Caco-2 (cell line): ENCODE data around the gene PLEKHG2. TPM values are rescaled to one million over a fixed set of nuclear protein-coding genes. Genes with fewer than 3 reads are reported as not detected.
"Not testable (repeated sequence)": the region's sequence is repeated elsewhere in the genome, so short reads cannot be mapped to it uniquely, and the experiment has no call there.

Source experiments
- BruUV-seq: library from RNA; stranded (reverse); fragments of 400-500 nt; replicated peaks from 2 replicates; lab custom pipeline; 2021; lab: Mats Ljungman, UMichigan
- CTCF ChIA-PET: fragments of 300-600 bp; sonication (Branson Sonifier 250); formaldehyde crosslinking; loops from one replicate; lab custom pipeline; 2022; ENCODE audit warnings: antibody characterized with exemption; lab: Charles Lee
- POLR2A ChIA-PET: fragments of 300-600 bp; sonication (Branson Sonifier 250); formaldehyde crosslinking; loops from one replicate; lab custom pipeline; 2022; ENCODE audit warnings: antibody characterized with exemption; lab: Charles Lee
- DNase-seq, 2 experiments: peaks; one replicate each; pipeline versions ENCODE4 v3.0.0 to v3.0.0-alpha.2; 2020 to 2022
- H3K27me3 ChIP-seq: replicated peaks from 2 replicates; pipeline ENCODE4 v1.6.0; 2011; ENCODE audit warnings: low read length; ENCODE audit not compliant: control insufficient read depth, insufficient read depth
- H3K36me3 ChIP-seq: 2 replicates; pipeline ENCODE4 v1.5.1; 2011; ENCODE audit warnings: low read length; ENCODE audit not compliant: control insufficient read depth, insufficient read depth
- H3K4me1 ChIP-seq: fragments of 250-450 bp; sonication (Bioruptor Pico); 2 replicates; pipeline ENCODE4 v1.5.1; 2020; ENCODE audit warnings: mild to moderate bottlenecking
- H3K4me3 ChIP-seq: 2 replicates; pipeline ENCODE4 v1.5.1; 2011; ENCODE audit warnings: low read depth, mild to moderate bottlenecking, control low read depth, low read length
- H3K9me3 ChIP-seq: fragments of 250-450 bp; sonication (Bioruptor Pico); 2 replicates; pipeline ENCODE4 v1.5.1; 2020; ENCODE audit warnings: mild to moderate bottlenecking, moderate library complexity
- H3K27ac Mint-ChIP-seq: one replicate; pipeline ENCODE4 v1.8.0; 2022; ENCODE audit warnings: mixed read lengths; ENCODE audit not compliant: unreplicated experiment
- H3K27me3 Mint-ChIP-seq: one replicate; pipeline ENCODE4 v1.8.0; 2022; ENCODE audit warnings: mixed read lengths; ENCODE audit not compliant: insufficient read depth, unreplicated experiment
- H3K36me3 Mint-ChIP-seq: one replicate; pipeline ENCODE4 v1.8.0; 2022; ENCODE audit warnings: mild to moderate bottlenecking, mixed read lengths; ENCODE audit not compliant: insufficient read depth, unreplicated experiment
- H3K4me1 Mint-ChIP-seq: one replicate; pipeline ENCODE4 v1.8.0; 2022; ENCODE audit warnings: low read depth, mixed read lengths; ENCODE audit not compliant: unreplicated experiment
- H3K4me3 Mint-ChIP-seq: one replicate; pipeline ENCODE4 v1.8.0; 2022; ENCODE audit warnings: mild to moderate bottlenecking, moderate library complexity, mixed read lengths; ENCODE audit not compliant: unreplicated experiment
- H3K9me3 Mint-ChIP-seq: one replicate; pipeline ENCODE4 v1.8.0; 2022; ENCODE audit warnings: mixed read lengths; ENCODE audit not compliant: unreplicated experiment
- intact Hi-C: fragments of 100-400 bp; cut with micrococcal nuclease; formaldehyde crosslinking; loops from one replicate; pipeline ENCODE4 v1.10.0; 2022; ENCODE audit not compliant: unreplicated experiment
- total RNA-seq: library from RNA; stranded (reverse); gene quantifications from 2 replicates; pipeline ENCODE4 v1.2.3, GENCODE V29; 2022
- TF ChIP-seq, protein P1 (sequence below), 2 experiments: fragments of 200-600 bp in 1 of 2; IDR thresholded peaks; 1 replicate in 1 of 2; 2 replicates in 1 of 2; pipeline versions ENCODE4 v1.5.1 to v1.8.0; 2011 to 2022; ENCODE audit warnings: antibody characterized with exemption in 1 of 2, control low read depth in 1 of 2, inconsistent platforms in 1 of 2, low read depth in 1 of 2, low read length in 1 of 2, mild to moderate bottlenecking in 1 of 2, moderate library complexity in 1 of 2; ENCODE audit not compliant: insufficient read depth in 1 of 2, severe bottlenecking in 1 of 2, unreplicated experiment in 1 of 2

Gene PLEKHG2
- total RNA-seq, 1 experiment from 2014 or later, result 49.8 TPM

DNA sequence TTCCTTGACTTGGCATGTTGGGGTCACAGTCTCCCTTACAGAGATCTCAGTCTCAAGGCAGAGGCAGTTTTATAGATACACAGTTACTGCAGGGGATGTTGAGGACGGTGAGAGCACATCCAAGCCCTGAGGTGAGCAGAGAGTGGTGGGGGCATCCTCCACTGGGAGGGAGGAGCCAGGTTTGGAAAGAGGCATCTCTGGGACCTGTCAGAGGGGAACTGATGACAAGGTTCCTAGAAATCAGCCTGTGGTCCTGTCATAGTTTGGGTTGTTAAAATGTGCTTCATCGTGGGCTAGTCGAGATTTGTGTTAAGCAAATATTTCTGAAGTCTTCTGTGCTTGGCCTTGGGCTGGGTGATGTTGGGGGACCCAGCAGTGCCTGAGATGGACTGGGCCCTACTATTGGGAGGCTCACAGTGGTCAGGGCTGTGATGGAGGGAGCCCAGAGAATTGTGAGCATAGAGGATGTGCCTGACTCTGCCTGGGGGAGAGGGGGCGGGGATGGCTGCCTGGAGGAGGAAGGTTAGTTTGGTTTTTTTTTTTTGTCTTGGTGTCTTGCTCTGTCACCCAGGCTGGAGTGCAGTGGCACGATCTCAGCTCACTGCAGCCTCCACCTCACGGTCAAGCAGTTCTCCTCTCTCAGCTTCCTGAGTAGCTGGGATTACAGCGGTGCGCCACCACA, 36.8 kb downstream of the PLEKHG2 start:
- CTCF ChIA-PET, result interaction anchor here (0.6 to 0.7 kb wide), 2 partner anchors 25 kb away, joined by 3 read pairs; no protein-coding TSS in a partner anchor

GRCh38 chr19:39451257-39451656, 38.8 kb downstream of the PLEKHG2 start:
- Mint-ChIP-seq H3K36me3 (peaks cover 71% of the 10 kb centered on the region), H3K4me1 (peaks cover 15% of the 10 kb centered on the region)
- H3K9me3 Mint-ChIP-seq, H3K4me3 ChIP-seq, H3K27ac Mint-ChIP-seq, intact Hi-C loops, H3K27me3 ChIP-seq, H3K9me3 ChIP-seq, DNase-seq, CTCF ChIA-PET, H3K36me3 ChIP-seq, H3K27me3 Mint-ChIP-seq, BruUV-seq, H3K4me3 Mint-ChIP-seq, H3K4me1 ChIP-seq, POLR2A ChIA-PET: not testable (repeated sequence)

More for the DNA sequence above, 36.8 kb downstream of the PLEKHG2 start:
- intact Hi-C loops, result no loop called here
- peaks cover 3% of the 10 kb centered on the region for H3K36me3 ChIP-seq
- H3K36me3 Mint-ChIP-seq, result peaks cover 74% of the 10 kb centered on the region
- H3K27me3 ChIP-seq, result no peaks in the 10 kb centered on the region
- H3K4me3 ChIP-seq, result no peak overlapping the region
- peaks cover 8% of the 10 kb centered on the region for H3K4me1 ChIP-seq
- no TSS peak for BruUV-seq
- POLR2A ChIA-PET, result no interaction called here
- TF ChIP-seq, protein P1, sequence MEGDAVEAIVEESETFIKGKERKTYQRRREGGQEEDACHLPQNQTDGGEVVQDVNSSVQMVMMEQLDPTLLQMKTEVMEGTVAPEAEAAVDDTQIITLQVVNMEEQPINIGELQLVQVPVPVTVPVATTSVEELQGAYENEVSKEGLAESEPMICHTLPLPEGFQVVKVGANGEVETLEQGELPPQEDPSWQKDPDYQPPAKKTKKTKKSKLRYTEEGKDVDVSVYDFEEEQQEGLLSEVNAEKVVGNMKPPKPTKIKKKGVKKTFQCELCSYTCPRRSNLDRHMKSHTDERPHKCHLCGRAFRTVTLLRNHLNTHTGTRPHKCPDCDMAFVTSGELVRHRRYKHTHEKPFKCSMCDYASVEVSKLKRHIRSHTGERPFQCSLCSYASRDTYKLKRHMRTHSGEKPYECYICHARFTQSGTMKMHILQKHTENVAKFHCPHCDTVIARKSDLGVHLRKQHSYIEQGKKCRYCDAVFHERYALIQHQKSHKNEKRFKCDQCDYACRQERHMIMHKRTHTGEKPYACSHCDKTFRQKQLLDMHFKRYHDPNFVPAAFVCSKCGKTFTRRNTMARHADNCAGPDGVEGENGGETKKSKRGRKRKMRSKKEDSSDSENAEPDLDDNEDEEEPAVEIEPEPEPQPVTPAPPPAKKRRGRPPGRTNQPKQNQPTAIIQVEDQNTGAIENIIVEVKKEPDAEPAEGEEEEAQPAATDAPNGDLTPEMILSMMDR (IDR thresholded peaks at IDR 0.05; ENCODE audit: insufficient read depth in 1 of 2, low read depth in 1 of 2, low read length in 1 of 2, severe bottlenecking in 1 of 2, unreplicated experiment in 1 of 2), result no peak
- H3K9me3 Mint-ChIP-seq, result no peaks in the 10 kb centered on the region
- H3K27me3 Mint-ChIP-seq, result no peaks in the 10 kb centered on the region
- no peak for DNase-seq
- no peaks in the 10 kb centered on the region for H3K9me3 ChIP-seq
- peak overlapping the region; percentile 61 for H3K27ac Mint-ChIP-seq
- peaks cover 18% of the 10 kb centered on the region for H3K4me1 Mint-ChIP-seq
- H3K4me3 Mint-ChIP-seq, result no peak overlapping the region

DNA sequence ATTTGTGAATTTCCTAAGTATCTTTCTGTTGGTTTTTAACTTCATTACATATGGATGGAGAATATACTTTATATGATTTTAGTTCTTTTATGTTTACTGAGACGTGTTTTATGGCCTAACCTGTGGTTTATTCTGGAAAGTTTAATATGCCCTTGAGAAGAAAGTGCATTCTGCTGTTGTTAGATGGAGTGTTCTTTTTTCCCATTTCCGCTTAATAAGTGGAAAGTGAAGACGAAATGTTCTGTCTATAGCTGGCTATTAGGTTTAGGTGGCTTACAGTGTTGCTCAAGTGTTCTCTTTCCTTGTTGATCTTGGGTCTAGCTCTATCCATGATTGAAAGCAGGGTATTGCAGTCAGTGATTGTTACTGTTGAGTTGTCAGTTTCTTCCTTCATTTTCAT, 50.9 kb downstream of the PLEKHG2 start:
- CTCF ChIA-PET, result no interaction called here
- no TSS peak for BruUV-seq
- no peak for DNase-seq
- POLR2A ChIA-PET, result no interaction called here
- H3K36me3 ChIP-seq, result peaks cover 6% of the 10 kb centered on the region
- H3K9me3 Mint-ChIP-seq, result no peaks in the 10 kb centered on the region
- H3K9me3 ChIP-seq, result no peaks in the 10 kb centered on the region
- no peaks in the 10 kb centered on the region for H3K4me1 ChIP-seq
- no peaks in the 10 kb centered on the region for H3K4me1 Mint-ChIP-seq
- no peaks in the 10 kb centered on the region for H3K27me3 ChIP-seq
- no peak overlapping the region for H3K27ac Mint-ChIP-seq
- intact Hi-C loops, result no loop called here
- TF ChIP-seq, protein P1 (IDR thresholded peaks at IDR 0.05; ENCODE audit: insufficient read depth in 1 of 2, low read depth in 1 of 2, low read length in 1 of 2, severe bottlenecking in 1 of 2, unreplicated experiment in 1 of 2), result no peak
- no peak overlapping the region for H3K4me3 ChIP-seq
- H3K27me3 Mint-ChIP-seq, result no peaks in the 10 kb centered on the region
- H3K36me3 Mint-ChIP-seq, result peaks cover 91% of the 10 kb centered on the region
- H3K4me3 Mint-ChIP-seq, result no peak overlapping the region
